ENCODE measurements around the gene NEK7. TPM values are rescaled to one million over a fixed set of nuclear protein-coding genes. Genes with fewer than 3 reads are reported as not detected.
A peak's percentile ranks its signal among the peaks of the same experiment; 100 is the strongest.

Gene NEK7
- total and polyA plus RNA-seq, 2 of the 4 experiments (the other 2 are of a cell fraction), result 89.0 to 467 TPM

DNA sequence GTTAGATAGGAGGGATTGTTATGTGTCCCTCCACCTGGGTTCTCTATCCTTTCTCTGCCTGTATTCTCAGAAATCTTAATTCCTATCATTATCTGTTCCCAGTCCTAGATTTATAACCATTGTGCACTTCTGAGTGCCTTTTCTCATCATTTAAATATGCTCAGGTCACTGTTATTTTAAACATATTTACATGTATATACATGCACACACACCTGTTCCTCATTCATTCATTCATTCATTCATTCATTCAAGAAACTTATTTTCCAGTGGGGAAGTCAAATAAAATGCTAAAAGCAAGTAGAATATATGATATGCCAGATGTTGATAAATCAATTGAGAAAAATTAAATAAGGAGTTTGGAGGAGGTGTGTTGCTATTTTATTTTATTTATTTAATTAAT lies 110.3 kb downstream of the NEK7 start:
- H4K20me1 ChIP-seq (ENCODE audit: insufficient read depth, low read length), result no peaks in the 10 kb centered on the region
- H4K5ac ChIP-seq (ENCODE audit: low read depth, low read length), result no peak overlapping the region; the same call in 1 of the 2 replicates
- ChIA-PET POLR2A (ENCODE audit: unreplicated experiment) (no interaction called here), CTCF (no interaction called here)
- H2AFZ ChIP-seq (replicated peaks; ENCODE audit: low read length, poor library complexity), result no peak overlapping the region
- H3K9me1 ChIP-seq (ENCODE audit: insufficient read depth, low read length), result no peaks in the 10 kb centered on the region
- no TSS peak for BruUV-seq (replicated peaks)
- peak overlapping the region; percentile 83; the same call in 1 of the 2 replicates for H3K14ac ChIP-seq (replicated peaks; ENCODE audit: low read depth, low read length)
- intact Hi-C loops (cut with micrococcal nuclease) (no loop called here), dilution Hi-C loops (cut with HindIII; ENCODE audit: low sequenced_read_pairs, unreplicated experiment) (no loop called here), in situ Hi-C loops (cut with MboI; ENCODE audit: low sequenced_read_pairs) (loop anchor here (10.0 kb wide), 1 partner anchor 178 kb away; no protein-coding TSS in a partner anchor)
- H3K27me3 ChIP-seq (ENCODE audit: control insufficient read depth, insufficient read depth, low read length), result no peaks in the 10 kb centered on the region
- H3K18ac ChIP-seq (ENCODE audit: low read depth, low read length), result peak overlapping the region; percentile 62; the same call in 1 of the 2 replicates
- H2BK15ac ChIP-seq (ENCODE audit: low read depth, low read length), result peak overlapping the region; percentile 81; the same call in 1 of the 3 replicates
- H3K36me3 ChIP-seq (ENCODE audit: control insufficient read depth, insufficient read depth, low read length), result peaks cover 4% of the 10 kb centered on the region; the same call in 1 of the 2 replicates
- H3K56ac ChIP-seq (ENCODE audit: extremely low read depth, insufficient read depth, low read length), result no peak overlapping the region
- H2BK20ac ChIP-seq (ENCODE audit: low read depth, low read length), result peak overlapping the region; percentile 61; the same call in 1 of the 2 replicates
- ATAC-seq (ENCODE audit: low read depth) (no peak), DNase-seq (no peak)
- H3K23ac ChIP-seq (ENCODE audit: low read depth, low read length), result peak overlapping the region; percentile 48; the same call in 1 of the 2 replicates
- peak overlapping the region; percentile 46 to 55; a peak in 1 of 4 replicates for H4K8ac ChIP-seq (ENCODE audit: low read depth in 2 of 2, low read length in 2 of 2)
- peaks cover 12 to 46% of the 10 kb centered on the region in 2 experiments for H3K79me1 ChIP-seq (ENCODE audit: low read depth in 1 of 2, low read length in 2 of 2)
- no peak overlapping the region for H3K27ac ChIP-seq (ENCODE audit: insufficient read depth, low read length)
- TF ChIP-seq, protein P1, sequence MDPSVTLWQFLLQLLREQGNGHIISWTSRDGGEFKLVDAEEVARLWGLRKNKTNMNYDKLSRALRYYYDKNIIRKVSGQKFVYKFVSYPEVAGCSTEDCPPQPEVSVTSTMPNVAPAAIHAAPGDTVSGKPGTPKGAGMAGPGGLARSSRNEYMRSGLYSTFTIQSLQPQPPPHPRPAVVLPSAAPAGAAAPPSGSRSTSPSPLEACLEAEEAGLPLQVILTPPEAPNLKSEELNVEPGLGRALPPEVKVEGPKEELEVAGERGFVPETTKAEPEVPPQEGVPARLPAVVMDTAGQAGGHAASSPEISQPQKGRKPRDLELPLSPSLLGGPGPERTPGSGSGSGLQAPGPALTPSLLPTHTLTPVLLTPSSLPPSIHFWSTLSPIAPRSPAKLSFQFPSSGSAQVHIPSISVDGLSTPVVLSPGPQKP (IDR thresholded peaks at IDR 0.05; ENCODE audit: borderline replicate concordance, low read depth, low read length), result no peak
- TF ChIP-seq MXI1 (IDR thresholded peaks at IDR 0.05; ENCODE audit: borderline replicate concordance, low read depth, low read length) (no peak), RCOR1 (IDR thresholded peaks at IDR 0.05; ENCODE audit: insufficient replicate concordance, low read length) (no peak), SMC3 (IDR thresholded peaks at IDR 0.05; ENCODE audit: low read depth, low read length) (no peak), CTCF (conservative IDR thresholded peaks at IDR 0.05; ENCODE audit: low read depth, low read length) (no peak), RAD21 (IDR thresholded peaks at IDR 0.05; ENCODE audit: low read length) (no peak), RFX5 (IDR thresholded peaks at IDR 0.05; ENCODE audit: low read depth, low read length) (no peak), MAZ (IDR thresholded peaks at IDR 0.05; ENCODE audit: borderline replicate concordance, low read depth, low read length) (no peak), CEBPB (IDR thresholded peaks at IDR 0.05; ENCODE audit: low read depth, low read length) (no peak)
- peaks cover 13% of the 10 kb centered on the region for H3K4me1 ChIP-seq (ENCODE audit: control insufficient read depth, insufficient read depth, low read length)
- H3K9me3 ChIP-seq (ENCODE audit: control insufficient read depth, insufficient read depth, low read length), result no peaks in the 10 kb centered on the region; the same call in 1 of the 2 replicates
- H3K4ac ChIP-seq (ENCODE audit: low read depth, low read length), result peak overlapping the region; percentile 77; the same call in 1 of the 2 replicates
- H2AK5ac ChIP-seq (ENCODE audit: low read depth, low read length), result peak overlapping the region; percentile 31
- peak overlapping the region; percentile 80 for H2BK5ac ChIP-seq (ENCODE audit: low read depth, low read length, poor library complexity, severe bottlenecking)
- no peak overlapping the region for H2AK9ac ChIP-seq (replicated peaks; ENCODE audit: low read depth, low read length, poor library complexity)
- H2BK120ac ChIP-seq (ENCODE audit: low read depth, low read length), result peak overlapping the region; percentile 61
- no peak overlapping the region for H3K9ac ChIP-seq (ENCODE audit: low read depth, low read length)
- no peak overlapping the region for H3K4me2 ChIP-seq (ENCODE audit: low read depth, low read length)
- H4K91ac ChIP-seq (ENCODE audit: insufficient read depth, low read depth, low read length), result 0 out of 2 replicates have a peak overlapping the region, but pooled peaks have one; percentile 22
- no peak overlapping the region for H3K4me3 ChIP-seq (ENCODE audit: insufficient read depth, low read depth, low read length)
